ENCODE results near the gene UNCX.

UNCX gene

GRCh38 chr7:1229202-1229947 lies 3.3 kb upstream of the UNCX start:
- no peak overlapping the region for H3K4me3 ChIP-seq (ENCODE audit: low read length)
- no peak for TF ChIP-seq CTCF (IDR thresholded peaks at IDR 0.05; ENCODE audit: insufficient read depth, low read depth, low read length, missing control alignments)
- DNase-seq (ENCODE audit: low read depth) = no peak

GRCh38 chr7:1229956-1230355 lies 2.7 kb upstream of the UNCX start:
- TF ChIP-seq CTCF (IDR thresholded peaks at IDR 0.05; ENCODE audit: insufficient read depth, low read depth, low read length, missing control alignments) = no peak
- DNase-seq (ENCODE audit: low read depth) = no peak
- H3K4me3 ChIP-seq (ENCODE audit: low read length) = no peak overlapping the region

GRCh38 chr7:1230411-1231213 lies 2.1 kb upstream of the UNCX start:
- no peak for DNase-seq (ENCODE audit: low read depth)
- no peak for TF ChIP-seq CTCF (IDR thresholded peaks at IDR 0.05; ENCODE audit: insufficient read depth, low read depth, low read length, missing control alignments)
- H3K4me3 ChIP-seq (ENCODE audit: low read length) = no peak overlapping the region

- no peak overlapping the region for H3K4me3 ChIP-seq (ENCODE audit: low read length)
- no peak for DNase-seq (ENCODE audit: low read depth)
- TF ChIP-seq CTCF (IDR thresholded peaks at IDR 0.05; ENCODE audit: insufficient read depth, low read depth, low read length, missing control alignments) = no peak
These were observed 1.2 kb upstream of the UNCX start for GRCh38 chr7:1231214-1232102.

GRCh38 chr7:1232103-1232466 lies 587 bp upstream of the UNCX start:
- H3K4me3 ChIP-seq (ENCODE audit: low read length) = no peak overlapping the region
- no peak for DNase-seq (ENCODE audit: low read depth)
- no peak for TF ChIP-seq CTCF (IDR thresholded peaks at IDR 0.05; ENCODE audit: insufficient read depth, low read depth, low read length, missing control alignments)

- DNase-seq (ENCODE audit: low read depth) = no peak
- H3K4me3 ChIP-seq (ENCODE audit: low read length) = no peak overlapping the region
- no peak for TF ChIP-seq CTCF (IDR thresholded peaks at IDR 0.05; ENCODE audit: insufficient read depth, low read depth, low read length, missing control alignments)
These were observed 819 bp downstream of the UNCX start for GRCh38 chr7:1233333-1234048.

Measured in epithelial cell of esophagus (primary cell).